SH-SY5Y (cell line): ENCODE measurements around the gene CMBL.

ENCODE experiments used
- GATA2 ChIP-seq: IDR thresholded peaks from 2 replicates; pipeline ENCODE4 v1.6.1; 2011; ENCODE audit warnings: mild to moderate bottlenecking, low read depth, low read length
- GATA3 ChIP-seq: IDR thresholded peaks from 2 replicates; pipeline ENCODE4 v1.6.1; 2011; ENCODE audit warnings: low read depth, mild to moderate bottlenecking, low read length, moderate library complexity

- TF ChIP-seq GATA2 (no peak), GATA3 (no peak)
Observed at GRCh38 chr5:10295619-10296326, 11.9 kb downstream of the CMBL start.
